ENCODE data around the gene BICC1. TPM values are rescaled to one million over a fixed set of nuclear protein-coding genes. Genes with fewer than 3 reads are reported as not detected.

The BICC1 gene
- total and polyA plus RNA-seq, 2 of the 8 experiments (the other 6 are each of a cell fraction or from before 2014, with no cell fraction given): 0.20 to 0.73 TPM

DNA sequence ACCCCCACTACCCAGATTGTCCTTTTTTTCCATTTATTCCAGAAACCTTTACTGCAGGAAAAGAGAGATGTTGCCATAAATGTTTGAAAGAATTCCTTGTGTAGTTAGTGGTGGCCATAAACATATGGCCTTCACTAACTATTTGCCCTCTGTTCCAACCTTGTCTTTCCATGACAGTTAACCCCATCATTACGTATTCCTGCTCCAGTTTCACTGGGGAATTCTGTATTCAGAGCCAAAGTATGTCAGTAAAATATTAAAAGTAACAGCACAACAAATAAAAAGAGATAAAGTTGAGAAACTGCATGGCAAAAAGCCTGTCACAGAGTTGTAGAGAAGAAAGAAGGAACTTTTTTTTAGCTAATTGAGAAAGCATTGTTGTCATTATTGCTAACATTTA lies 261.3 kb downstream of the BICC1 start:
- no peak overlapping the region for H2BK20ac ChIP-seq (ENCODE audit: low read length)
- H3K27me3 ChIP-seq (replicated peaks in 1 of 4; ENCODE audit: control insufficient read depth in 3 of 4, extremely low read depth in 1 of 4, insufficient read depth in 3 of 4, low read length in 3 of 4): no peaks in the 10 kb centered on the region
- H4K8ac ChIP-seq (ENCODE audit: extremely low read depth, insufficient read depth, low read length): no peak overlapping the region
- no peak overlapping the region for H3K4ac ChIP-seq (replicated peaks; ENCODE audit: insufficient read length, low read depth, low read length)
- no peak overlapping the region for H3K23ac ChIP-seq (ENCODE audit: insufficient read length)
- ChIA-PET CTCF (ENCODE audit: partially characterized antibody) (no interaction called here), POLR2A (ENCODE audit: partially characterized antibody) (no interaction called here)
- H3K4me3 ChIP-seq (ENCODE audit: extremely low read depth in 1 of 4, insufficient read depth in 2 of 4, low read depth in 3 of 4, low read length in 4 of 4): no peak overlapping the region
- no peak for TF ChIP-seq NANOG (IDR thresholded peaks at IDR 0.05; ENCODE audit: insufficient read depth, low read depth, low read length, poor library complexity, severe bottlenecking)
- TF ChIP-seq ZNF274 (IDR thresholded peaks at IDR 0.05; ENCODE audit: borderline replicate concordance, extremely low read depth, low read length): no peak
- FAIRE-seq: no peak
- H3K56ac ChIP-seq (replicated peaks; ENCODE audit: insufficient read length, low read depth, low read length): no peak overlapping the region
- no peaks in the 10 kb centered on the region for H3K9me3 ChIP-seq (ENCODE audit: insufficient read depth in 2 of 2, low read depth in 1 of 2, low read length in 1 of 2)
- H3K18ac ChIP-seq (ENCODE audit: extremely low read depth, low read length): no peak overlapping the region
- no peak overlapping the region for H2AK5ac ChIP-seq (ENCODE audit: low read depth, low read length)
- H3K9ac ChIP-seq (replicated peaks in 1 of 4; ENCODE audit: extremely low read depth in 1 of 4, low read depth in 3 of 4, low read length in 3 of 4): no peak overlapping the region
- no peak overlapping the region for H4K5ac ChIP-seq (ENCODE audit: insufficient read length, low read depth, low read length)
- H2BK120ac ChIP-seq (replicated peaks; ENCODE audit: low read depth, low read length): no peak overlapping the region
- no peaks in the 10 kb centered on the region for H3K79me2 ChIP-seq (ENCODE audit: control insufficient read depth in 1 of 2, insufficient read depth in 2 of 2, low read length in 2 of 2)
- no peak overlapping the region for H2BK12ac ChIP-seq (ENCODE audit: low read depth, low read length)
- H3K79me1 ChIP-seq (ENCODE audit: low read depth, low read length): no peaks in the 10 kb centered on the region
- H3K27ac ChIP-seq (ENCODE audit: low read depth, low read length): no peak overlapping the region
- no peaks in the 10 kb centered on the region for H3K4me1 ChIP-seq (replicated peaks in 1 of 4; ENCODE audit: control insufficient read depth in 3 of 4, insufficient read depth in 4 of 4, low read length in 3 of 4)
- no peak overlapping the region for H2BK15ac ChIP-seq (ENCODE audit: low read length)
- no peaks in the 10 kb centered on the region for H4K20me1 ChIP-seq (replicated peaks in 1 of 2; ENCODE audit: control insufficient read depth in 1 of 2, insufficient read depth in 2 of 2, low read length in 2 of 2)
- H3K36me3 ChIP-seq (ENCODE audit: control insufficient read depth in 2 of 4, insufficient read depth in 4 of 4, low read length in 3 of 4): no peaks in the 10 kb centered on the region
- H3K23me2 ChIP-seq (ENCODE audit: low read depth, low read length): no peaks in the 10 kb centered on the region
- no peak overlapping the region for H3K4me2 ChIP-seq (ENCODE audit: insufficient read depth in 1 of 2, low read depth in 2 of 2, low read length in 2 of 2)
- no peak overlapping the region for H2BK5ac ChIP-seq (ENCODE audit: low read depth, low read length)
- WGBS, 2 experiments (ENCODE audit: extremely low coverage in 1 of 2, insufficient coverage in 1 of 2, insufficient read length in 1 of 2, insufficient replicate concordance in 2 of 2, low coverage in 1 of 2, low lambda C conversion rate in 2 of 2, missing lambda C conversion rate in 1 of 2): 84% methylated on average over 1 of the region's 1 CpG; no CpG with 5 or more reads in 1 of the 2 experiments
- H3K14ac ChIP-seq (ENCODE audit: insufficient read length): no peak overlapping the region
- no peak for DNase-seq (ENCODE audit: low read depth in 1 of 2, low spot score in 2 of 2)
- H2AFZ ChIP-seq (ENCODE audit: low read length): no peak overlapping the region
- H4K91ac ChIP-seq (replicated peaks; ENCODE audit: insufficient read length, low read length): no peak overlapping the region
